ENCODE results near the gene CAMKK1.

GRCh38 chr17:3922765-3923164 lies 29.9 kb upstream of the CAMKK1 start:
- no peak for TF ChIP-seq CTCF (conservative IDR thresholded peaks at IDR 0.05 in 1 of 2, IDR thresholded peaks at IDR 0.05 in 1 of 2; ENCODE audit: extremely low read depth in 1 of 2, insufficient read depth in 1 of 2, low read depth in 1 of 2, low read length in 2 of 2)
- no peak for TF ChIP-seq EZH2 (IDR thresholded peaks at IDR 0.05; ENCODE audit: borderline replicate concordance, low read length)
